Midbrain (tissue), 1 donor: ENCODE data around the gene DCDC2C.
A peak's percentile ranks its signal among the peaks of the same experiment; 100 is the strongest.

ENCODE experiments used
- DNase-seq: peaks from one replicate; lab custom pipeline; 2025; lab: John Stamatoyannopoulos, UW

The DCDC2C gene

DNA sequence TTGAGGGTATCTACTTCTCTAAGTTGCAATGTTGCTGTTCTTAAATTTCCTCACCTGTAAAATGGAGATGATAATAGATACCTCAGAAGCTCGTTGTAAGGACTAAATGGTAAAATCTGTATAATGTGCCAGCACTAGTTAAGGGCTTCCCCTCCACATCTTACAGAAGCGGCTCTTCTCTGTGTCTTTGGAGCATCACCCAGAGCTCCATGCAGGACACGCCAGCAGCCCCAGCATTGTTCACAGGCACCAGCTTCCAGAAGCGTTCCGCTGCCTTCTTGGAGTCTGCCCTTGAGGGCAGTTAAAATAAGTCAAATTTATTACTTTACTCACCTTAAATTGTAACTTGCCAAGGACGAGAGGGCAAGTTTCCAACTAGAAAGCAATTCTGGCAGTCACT is 5.8 kb downstream of the DCDC2C start:
- DNase-seq, result no peak

- DNase-seq, result no peak
These were observed 9.0 kb downstream of the DCDC2C start for GRCh38 chr2:3712424-3712823.

- DNase-seq, result no peak
These were observed 9.6 kb downstream of the DCDC2C start for GRCh38 chr2:3712831-3713503.

DNA sequence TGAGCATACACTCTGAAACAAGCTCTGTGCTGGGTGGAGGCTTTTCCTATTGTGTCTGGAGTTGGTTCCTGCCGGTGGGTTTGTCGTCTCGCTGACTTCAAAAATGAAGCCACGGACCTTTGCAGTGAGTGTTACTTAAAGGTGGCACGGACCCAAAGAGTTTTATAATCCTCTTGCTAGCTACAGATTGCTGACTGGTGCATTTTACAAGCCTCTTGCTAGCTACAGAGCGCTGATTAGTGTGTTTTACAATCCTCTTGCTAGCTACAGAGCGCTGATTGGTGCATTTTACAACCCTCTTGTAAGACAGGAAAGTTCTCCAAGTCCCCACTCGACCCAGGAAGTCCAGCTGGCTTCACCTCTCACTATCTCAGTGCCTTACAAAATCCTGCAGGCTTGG is 15.3 kb downstream of the DCDC2C start:
- no peak for DNase-seq

DNA sequence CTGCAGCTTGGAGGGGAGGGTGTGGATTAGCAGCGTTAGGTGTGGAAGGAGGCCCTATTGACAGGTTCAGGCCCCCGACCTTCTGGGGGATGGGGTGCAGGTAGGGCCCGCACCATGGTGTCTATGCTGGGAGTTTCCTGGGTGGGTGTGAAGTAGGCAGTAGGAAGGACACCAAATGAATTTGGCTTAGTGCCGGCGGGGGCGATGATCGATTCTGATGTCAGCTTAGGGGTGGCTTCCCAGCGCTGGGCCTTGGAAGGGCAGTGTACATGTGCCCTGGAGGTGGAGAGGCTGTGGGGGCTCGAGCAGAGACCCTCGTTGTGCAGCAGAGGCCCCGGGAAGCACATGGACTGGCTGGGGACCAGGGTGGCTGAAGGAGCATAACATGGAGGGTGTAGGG is 21.6 kb downstream of the DCDC2C start:
- DNase-seq, result no peak

GRCh38 chr2:3725458-3726250 is 22.3 kb downstream of the DCDC2C start:
- DNase-seq, result no peak

- no peak for DNase-seq
These were observed 23.1 kb downstream of the DCDC2C start for GRCh38 chr2:3726511-3726910.

DNA sequence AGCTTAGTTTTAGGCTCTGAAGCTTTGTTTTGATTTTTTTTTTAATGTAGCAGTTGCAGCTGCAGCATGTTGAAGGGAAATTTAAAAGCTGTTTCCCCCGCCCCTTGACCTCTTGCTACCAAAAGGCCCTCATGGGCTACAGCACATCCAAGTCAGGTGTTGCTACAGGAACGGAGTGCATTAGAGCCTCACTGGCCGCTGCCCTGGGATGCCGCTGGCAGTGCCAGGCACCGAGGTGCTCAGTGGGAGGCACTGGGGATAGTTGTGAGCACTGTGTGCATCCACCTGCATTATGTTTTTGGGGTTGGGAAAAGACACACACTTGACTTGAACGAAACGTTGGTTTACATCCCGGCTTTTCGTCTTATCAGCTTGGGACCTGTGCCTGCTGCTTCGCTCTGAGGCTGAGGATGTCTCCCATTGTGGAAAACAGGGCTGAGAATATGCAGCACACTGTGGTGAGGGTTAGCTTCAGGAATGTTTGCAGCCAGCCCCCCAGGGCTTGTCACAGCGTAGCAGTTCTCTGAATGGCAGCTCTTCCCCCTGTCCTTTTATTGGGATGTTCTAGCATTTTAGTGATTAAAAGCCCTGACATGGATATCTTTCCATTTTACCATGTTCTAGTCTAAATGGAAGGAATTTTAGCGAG is 24.1 kb downstream of the DCDC2C start:
- DNase-seq, result no peak

DNA sequence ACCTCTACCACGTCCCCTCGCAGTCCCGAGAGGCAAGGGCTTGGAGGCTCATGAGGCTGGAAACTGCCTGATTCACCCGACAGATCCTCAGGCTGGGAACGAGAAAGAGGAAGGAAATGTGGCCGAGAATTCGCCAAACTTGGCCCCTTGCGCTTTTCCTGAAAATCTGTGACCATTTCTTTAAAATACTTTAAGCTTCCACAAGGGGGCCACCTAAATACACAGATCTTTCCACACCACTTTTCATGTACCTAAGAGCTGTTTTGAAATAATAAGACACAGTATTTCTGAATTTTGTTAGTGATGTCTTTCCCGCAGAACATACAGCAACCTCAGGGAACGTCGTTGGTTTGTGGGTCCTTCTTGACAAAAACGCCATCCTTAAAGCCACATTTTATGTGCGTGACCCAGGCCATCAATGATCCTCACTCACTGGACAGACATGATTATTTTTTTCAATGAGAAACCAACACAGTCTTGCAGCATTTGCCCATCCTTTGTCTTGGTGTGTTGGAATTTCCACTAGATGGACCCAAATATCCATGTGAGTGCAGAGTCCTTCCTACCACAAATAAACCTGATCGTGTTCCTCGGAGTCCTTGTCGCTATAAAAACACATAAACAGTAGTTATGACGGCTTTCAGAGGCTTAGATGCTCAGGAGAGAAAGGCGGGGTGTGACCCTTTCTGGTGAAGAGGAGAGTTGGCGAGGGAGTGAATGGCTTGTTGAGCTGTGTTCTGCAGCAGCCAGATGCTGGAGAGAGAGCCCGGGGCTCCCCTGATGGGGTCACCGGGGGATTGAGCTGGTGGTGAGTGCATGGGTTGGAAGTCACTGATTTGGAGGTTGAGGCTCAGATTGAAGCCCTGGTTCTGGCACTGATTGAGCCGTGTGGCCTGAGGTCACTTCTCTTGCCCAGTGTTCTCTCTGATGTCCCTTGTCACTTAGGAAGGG is 25.0 kb downstream of the DCDC2C start:
- peak; percentile 29 for DNase-seq

- no peak for DNase-seq
These were observed 25.7 kb downstream of the DCDC2C start for GRCh38 chr2:3729055-3729448.

DNA sequence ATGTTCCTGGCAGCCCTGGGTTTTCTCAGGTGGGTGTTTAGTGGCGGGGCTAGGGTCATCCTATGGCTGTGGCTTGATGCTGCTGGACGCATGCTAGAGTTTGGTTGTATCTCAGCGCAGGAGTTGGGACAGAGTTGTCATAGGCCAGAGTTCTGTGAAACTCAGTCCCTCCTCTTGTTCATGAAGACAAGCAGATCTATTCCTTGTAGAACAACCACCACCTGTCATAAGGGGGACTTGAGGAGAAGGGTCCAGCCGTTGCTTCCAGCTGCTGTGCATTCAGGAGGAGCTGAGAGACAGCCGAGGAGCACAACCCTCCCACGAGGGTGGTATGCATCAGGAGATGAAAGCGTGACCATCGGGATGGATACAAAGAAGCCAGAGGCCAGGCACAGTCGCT is 26.4 kb downstream of the DCDC2C start:
- no peak for DNase-seq

DNA sequence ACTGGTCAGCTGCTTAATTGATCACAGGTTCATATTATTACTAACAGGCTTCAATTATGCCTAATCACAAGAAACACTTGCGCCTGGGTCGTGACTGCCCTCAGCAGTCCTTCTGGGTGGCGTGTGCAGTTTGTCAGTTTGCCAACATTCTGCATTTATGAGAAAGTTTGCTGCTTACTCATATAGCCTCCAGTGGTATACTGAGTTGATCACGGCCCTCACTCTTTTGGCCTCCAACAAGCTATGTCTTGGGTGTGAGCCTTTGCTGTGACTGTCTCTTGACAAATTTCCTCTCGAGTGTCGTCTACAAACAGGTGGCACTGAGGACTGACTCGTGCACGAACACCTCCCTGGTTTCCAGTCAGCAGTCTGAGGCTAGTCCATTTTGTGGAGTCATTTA is 27.3 kb downstream of the DCDC2C start:
- no peak for DNase-seq

- DNase-seq, result no peak
These were observed 28.5 kb downstream of the DCDC2C start for GRCh38 chr2:3731829-3732228.

DNA sequence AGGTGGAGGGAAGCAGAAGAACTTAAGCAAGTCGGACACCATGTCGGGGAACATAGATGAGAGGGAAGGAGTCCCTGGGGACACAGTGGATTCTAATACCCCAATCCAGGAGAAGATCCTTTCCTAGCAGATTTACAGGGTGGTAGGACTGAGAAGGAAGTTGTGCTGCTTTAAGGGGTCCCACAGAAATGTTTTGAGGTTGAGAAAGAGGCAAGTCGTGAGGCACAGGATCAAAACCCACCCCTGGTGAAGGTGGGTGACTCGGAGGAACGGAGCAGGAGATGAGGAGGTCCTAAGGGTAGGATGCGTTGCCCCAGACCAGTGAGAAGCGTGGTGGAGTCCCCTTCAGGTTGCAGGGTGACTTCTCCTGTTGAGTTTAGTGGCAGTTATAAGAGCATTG is 32.7 kb downstream of the DCDC2C start:
- DNase-seq, result no peak

DNA sequence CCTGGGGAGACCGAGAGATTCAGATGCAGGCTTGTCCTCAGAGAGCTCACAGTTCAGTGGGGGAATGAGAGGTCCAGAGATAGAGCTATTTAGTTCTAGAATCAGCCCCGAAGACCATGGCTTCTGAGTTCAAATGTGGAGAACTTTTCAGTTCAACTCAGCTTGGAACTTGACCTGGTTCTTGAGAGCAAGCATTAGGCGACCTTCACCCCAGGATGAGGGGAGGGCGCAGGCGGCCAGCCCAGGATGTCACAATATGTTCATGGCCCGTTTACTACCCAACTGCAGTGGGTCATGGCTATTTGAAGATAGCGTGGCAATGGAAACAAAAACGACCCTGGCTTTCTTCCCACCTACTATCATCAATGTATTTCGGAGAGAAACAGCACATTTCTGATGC is 33.8 kb downstream of the DCDC2C start:
- no peak for DNase-seq

- no peak for DNase-seq
These were observed 35.1 kb downstream of the DCDC2C start for GRCh38 chr2:3738454-3738853.

DNA sequence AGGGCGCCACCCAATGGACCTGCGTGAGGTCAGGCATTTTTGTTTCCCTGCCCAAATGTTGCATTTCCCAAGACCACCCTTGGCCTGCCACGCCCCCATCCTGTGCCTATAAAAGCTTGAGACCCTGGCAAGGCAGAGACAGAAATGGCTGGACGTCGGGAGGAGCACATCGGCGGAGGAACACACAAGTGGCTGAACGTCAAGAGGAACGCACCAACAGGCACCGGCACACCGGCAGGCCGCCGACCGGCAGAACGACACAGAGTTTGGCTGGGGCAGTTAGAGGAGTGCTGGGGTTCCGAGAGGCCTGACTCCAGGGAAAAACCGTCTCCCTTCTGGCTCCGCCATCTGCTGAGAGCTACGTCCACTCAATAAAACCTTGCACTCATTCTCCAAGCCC is 35.9 kb downstream of the DCDC2C start:
- DNase-seq, result no peak

DNA sequence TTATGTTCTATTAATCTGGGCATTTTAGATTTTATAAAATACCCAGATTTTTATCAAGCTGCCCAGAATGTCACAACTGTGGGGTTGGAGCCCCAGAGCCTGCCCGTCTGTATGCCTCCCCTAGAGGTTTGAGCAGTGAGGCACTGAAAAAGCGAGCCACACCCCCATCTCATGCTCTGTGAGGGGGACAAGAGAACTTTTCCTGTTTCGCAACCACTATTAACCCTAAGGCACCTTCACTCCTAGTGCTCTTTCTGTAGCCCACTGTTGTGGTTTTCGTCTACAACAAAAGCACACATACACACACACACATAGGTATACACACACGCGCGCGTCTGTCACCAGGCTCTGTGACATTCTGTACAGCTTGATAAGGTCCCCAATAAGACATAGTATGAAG is 38.0 kb downstream of the DCDC2C start:
- no peak for DNase-seq

GRCh38 chr2:3741867-3742602 is 38.7 kb downstream of the DCDC2C start:
- DNase-seq, result no peak

DNA sequence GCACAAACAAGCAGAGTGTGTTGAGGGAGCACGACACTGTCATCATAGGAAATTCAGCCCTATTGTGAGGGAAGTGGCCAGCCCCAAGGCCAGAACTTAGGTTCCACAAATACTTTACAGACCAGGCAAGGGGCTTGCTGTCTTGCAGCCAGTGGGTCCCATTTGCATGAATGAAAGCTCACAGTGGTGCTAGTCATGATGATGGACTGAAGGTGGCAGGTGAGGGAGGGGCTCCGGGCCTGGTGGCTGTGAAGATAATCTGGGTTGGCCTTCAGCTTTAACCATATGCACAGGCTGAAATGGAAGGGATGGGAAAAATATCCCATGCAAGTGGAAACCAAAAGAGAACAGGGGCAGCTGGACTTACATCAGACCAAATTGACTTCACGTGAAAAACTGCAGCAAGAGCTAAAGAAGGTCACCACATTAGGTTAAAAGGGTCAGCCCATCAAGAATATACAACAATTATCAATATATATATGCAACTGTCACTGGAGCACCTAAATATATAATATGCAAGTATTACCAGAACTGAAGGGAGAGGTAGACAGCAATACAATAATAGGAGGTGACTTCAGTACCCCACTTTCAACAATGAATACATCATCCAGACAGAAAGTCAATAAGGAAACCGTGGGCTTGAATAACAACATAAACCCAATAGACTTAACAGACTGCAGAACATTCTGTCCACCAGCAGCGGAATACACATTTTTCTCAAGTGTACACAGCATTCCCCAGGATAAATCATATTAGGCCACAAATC is 39.6 kb downstream of the DCDC2C start:
- DNase-seq, result no peak
